Loucy (cell line): ENCODE data around the gene CLMN.

Experiments
- H2AFZ ChIP-seq: fragments of 200-600 bp; sonication (generic); 2 replicates; pipeline ENCODE4 v1.6.0; 2016; ENCODE audit warnings: antibody characterized with exemption, mild to moderate bottlenecking, low read length, moderate library complexity
- H3F3A ChIP-seq: fragments of 200-600 bp; 2 replicates; pipeline ENCODE4 v1.6.0; 2016; ENCODE audit warnings: antibody characterized with exemption, low read depth, mild to moderate bottlenecking
- H3K27me3 ChIP-seq: fragments of 200-600 bp; sonication (generic); 2 replicates; pipeline ENCODE4 v1.6.1; 2014; ENCODE audit warnings: low read length, mild to moderate bottlenecking; ENCODE audit not compliant: insufficient read depth, poor library complexity, severe bottlenecking
- H3K36me3 ChIP-seq: fragments of 200-600 bp; sonication (generic); 2 replicates; pipeline ENCODE4 v1.6.1; 2016; ENCODE audit warnings: low read length; ENCODE audit not compliant: insufficient read depth
- H3K4me1 ChIP-seq: fragments of 200-600 bp; sonication (generic); 2 replicates; pipeline ENCODE4 v1.5.1; 2014; ENCODE audit warnings: low read length, mild to moderate bottlenecking; ENCODE audit not compliant: insufficient read depth, poor library complexity, severe bottlenecking
- H3K4me2 ChIP-seq: fragments of 200-600 bp; sonication (generic); 2 replicates; pipeline ENCODE4 v1.6.0; 2014; ENCODE audit warnings: antibody characterized with exemption, low read length, low read depth, mild to moderate bottlenecking; ENCODE audit not compliant: poor library complexity, severe bottlenecking
- H3K4me3 ChIP-seq: fragments of 200-600 bp; sonication (generic); 2 replicates; pipeline ENCODE4 v1.5.1; 2014; ENCODE audit warnings: low read length, mild to moderate bottlenecking, mixed read lengths; ENCODE audit not compliant: poor library complexity, severe bottlenecking
- H3K79me2 ChIP-seq: fragments of 200-600 bp; sonication (generic); 2 replicates; pipeline ENCODE4 v1.6.1; 2014; ENCODE audit warnings: low read length; ENCODE audit not compliant: insufficient read depth
- H3K9ac ChIP-seq: fragments of 200-600 bp; sonication (generic); 2 replicates; pipeline ENCODE4 v1.6.0; 2014; ENCODE audit warnings: mild to moderate bottlenecking, low read depth, low read length, moderate library complexity; ENCODE audit not compliant: poor library complexity, severe bottlenecking
- H3K9me2 ChIP-seq: fragments of 200-600 bp; sonication (generic); replicated peaks from 2 replicates; pipeline ENCODE4 v1.6.1; 2016; ENCODE audit warnings: low read depth, low read length, mixed read lengths
- H3K9me3 ChIP-seq: fragments of 200-600 bp; sonication (generic); 2 replicates; pipeline ENCODE4 v1.6.1; 2014; ENCODE audit warnings: mild to moderate bottlenecking, antibody characterized with exemption, low read length, low read depth; ENCODE audit not compliant: insufficient read depth
- H4K20me1 ChIP-seq: fragments of 200-600 bp; sonication (generic); 2 replicates; pipeline ENCODE4 v1.6.0; 2014; ENCODE audit warnings: antibody characterized with exemption, low read length, mild to moderate bottlenecking; ENCODE audit not compliant: insufficient read depth, poor library complexity, severe bottlenecking
- CTCF ChIP-seq: fragments of 200-600 bp; sonication (generic); conservative IDR thresholded peaks from 2 replicates; pipeline ENCODE4 v1.5.1; 2014; ENCODE audit warnings: mild to moderate bottlenecking, antibody characterized with exemption, low read length
- EZH2phosphoT487 ChIP-seq: fragments of 200-600 bp; IDR thresholded peaks from 2 replicates; pipeline ENCODE4 v1.6.1; 2018; ENCODE audit warnings: antibody characterized with exemption, mild to moderate bottlenecking, moderate library complexity, borderline replicate concordance

The CLMN gene

GRCh38 chr14:95338436-95338835 lies 18.7 kb upstream of the CLMN start:
- Histone ChIP-seq H3K9me2 (no peaks in the 10 kb centered on the region), H3K36me3 (no peaks in the 10 kb centered on the region), H3K4me2 (no peak overlapping the region), H3K9ac (no peak overlapping the region), H4K20me1 (no peaks in the 10 kb centered on the region), H3K4me1 (no peaks in the 10 kb centered on the region), H2AFZ (no peak overlapping the region), H3K9me3 (no peaks in the 10 kb centered on the region), H3K4me3 (no peak overlapping the region), H3F3A (no peaks in the 10 kb centered on the region), H3K27me3 (no peaks in the 10 kb centered on the region), H3K79me2 (no peaks in the 10 kb centered on the region)
- TF ChIP-seq CTCF (no peak), EZH2phosphoT487 (no peak)

DNA sequence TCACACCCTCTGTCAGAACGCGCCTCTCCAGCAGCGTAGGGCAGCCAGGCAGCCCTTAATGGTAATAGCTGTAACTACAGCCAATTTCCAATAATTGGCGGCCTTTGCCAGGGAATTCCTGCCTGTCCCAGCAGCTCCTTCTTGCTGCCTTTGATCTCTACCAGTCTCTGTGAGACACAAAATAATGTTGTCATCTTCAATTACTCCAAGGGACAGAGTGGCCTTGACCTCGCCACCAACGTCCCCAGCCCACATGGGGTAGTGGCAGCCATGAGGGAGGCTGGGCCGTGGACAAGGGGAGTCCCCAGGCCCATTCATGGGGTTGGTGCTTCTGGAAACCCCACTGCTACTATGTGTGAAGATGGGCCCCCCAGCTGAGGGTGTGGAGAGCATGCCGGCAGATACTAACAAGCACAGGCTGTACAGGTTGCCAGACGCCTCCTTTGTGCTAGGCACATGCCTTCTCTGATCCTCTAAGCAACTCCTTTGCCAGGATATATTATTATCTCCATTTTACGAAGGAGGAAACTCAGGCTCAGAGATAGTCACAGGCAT lies 17.4 kb upstream of the CLMN start:
- Histone ChIP-seq H2AFZ (no peak overlapping the region), H3K9me3 (no peaks in the 10 kb centered on the region), H3K9me2 (no peaks in the 10 kb centered on the region), H4K20me1 (no peaks in the 10 kb centered on the region), H3K4me1 (no peaks in the 10 kb centered on the region), H3K27me3 (no peaks in the 10 kb centered on the region), H3K9ac (no peak overlapping the region), H3K4me3 (no peak overlapping the region), H3K36me3 (no peaks in the 10 kb centered on the region), H3K79me2 (no peaks in the 10 kb centered on the region), H3F3A (no peaks in the 10 kb centered on the region), H3K4me2 (no peak overlapping the region)
- no peak for TF ChIP-seq CTCF
- TF ChIP-seq EZH2phosphoT487 = no peak

- no peak overlapping the region for H3K4me2 ChIP-seq
- no peaks in the 10 kb centered on the region for H3F3A ChIP-seq
- TF ChIP-seq CTCF = no peak
- no peak for TF ChIP-seq EZH2phosphoT487
- H3K9ac ChIP-seq = no peak overlapping the region
- no peak overlapping the region for H2AFZ ChIP-seq
- no peaks in the 10 kb centered on the region for H3K9me3 ChIP-seq
- H3K9me2 ChIP-seq = no peaks in the 10 kb centered on the region
- H3K36me3 ChIP-seq = no peaks in the 10 kb centered on the region
- no peaks in the 10 kb centered on the region for H3K4me1 ChIP-seq
- no peaks in the 10 kb centered on the region for H3K27me3 ChIP-seq
- no peak overlapping the region for H3K4me3 ChIP-seq
- H3K79me2 ChIP-seq = no peaks in the 10 kb centered on the region
- no peaks in the 10 kb centered on the region for H4K20me1 ChIP-seq
Observed at GRCh38 chr14:95336192-95336760, 16.6 kb upstream of the CLMN start.
